GM18499 (cell line): Measurements from ENCODE around the gene L1CAM.
"Not testable (repeated sequence)": the region's sequence is repeated elsewhere in the genome, so short reads cannot be mapped to it uniquely, and the experiment has no call there.

Experiments used
- ATAC-seq: cut with Tn5 transposase; IDR thresholded peaks from one replicate; pipeline ENCODE4 v1.9.1; 2021; ENCODE audit warnings: moderate number of reproducible peaks; ENCODE audit not compliant: insufficient read depth, unreplicated experiment

L1CAM gene

GRCh38 chrX:153831429-153832150 is 54.4 kb downstream of the L1CAM start:
- ATAC-seq: no peak

GRCh38 chrX:153830640-153831428 is 55.1 kb downstream of the L1CAM start:
- no peak for ATAC-seq

GRCh38 chrX:153829799-153830639 is 56.0 kb downstream of the L1CAM start, which contains the start of gene PDZD4:
Gene PDZD4, minus strand, starts transcription at chrX:153830544. Its CDS starts 246 bp downstream, at chrX:153830298.
- ATAC-seq: no peak

- no peak for ATAC-seq
Observed at GRCh38 chrX:153829549-153829798, 56.5 kb downstream of the L1CAM start.

- ATAC-seq: no peak
Observed at GRCh38 chrX:153828723-153829548, 57.0 kb downstream of the L1CAM start.

- ATAC-seq: no peak
Observed at GRCh38 chrX:153828308-153828707, 57.7 kb downstream of the L1CAM start.

GRCh38 chrX:153827903-153828302 is 58.1 kb downstream of the L1CAM start:
- ATAC-seq: no peak

GRCh38 chrX:153827016-153827415 is 59.0 kb downstream of the L1CAM start:
- ATAC-seq: no peak

GRCh38 chrX:153825042-153825441 is 60.9 kb downstream of the L1CAM start:
- ATAC-seq: no peak

GRCh38 chrX:153824348-153824747 is 61.6 kb downstream of the L1CAM start:
- no peak for ATAC-seq

GRCh38 chrX:153821066-153821465 is 64.9 kb downstream of the L1CAM start:
- ATAC-seq: no peak

- no peak for ATAC-seq
Observed at GRCh38 chrX:153820601-153821000, 65.4 kb downstream of the L1CAM start.

- ATAC-seq: no peak
Observed at GRCh38 chrX:153819384-153820040, 66.5 kb downstream of the L1CAM start.

- no peak for ATAC-seq
Observed at GRCh38 chrX:153818571-153819383, 67.2 kb downstream of the L1CAM start.

GRCh38 chrX:153818064-153818463 is 67.9 kb downstream of the L1CAM start:
- not testable (repeated sequence) for ATAC-seq

- ATAC-seq: no peak
Observed at GRCh38 chrX:153816831-153817690, 68.9 kb downstream of the L1CAM start.

- no peak for ATAC-seq
Observed at GRCh38 chrX:153814591-153815315, 71.2 kb downstream of the L1CAM start.
